Measurements from ENCODE around the gene CTTNBP2NL.

DNA sequence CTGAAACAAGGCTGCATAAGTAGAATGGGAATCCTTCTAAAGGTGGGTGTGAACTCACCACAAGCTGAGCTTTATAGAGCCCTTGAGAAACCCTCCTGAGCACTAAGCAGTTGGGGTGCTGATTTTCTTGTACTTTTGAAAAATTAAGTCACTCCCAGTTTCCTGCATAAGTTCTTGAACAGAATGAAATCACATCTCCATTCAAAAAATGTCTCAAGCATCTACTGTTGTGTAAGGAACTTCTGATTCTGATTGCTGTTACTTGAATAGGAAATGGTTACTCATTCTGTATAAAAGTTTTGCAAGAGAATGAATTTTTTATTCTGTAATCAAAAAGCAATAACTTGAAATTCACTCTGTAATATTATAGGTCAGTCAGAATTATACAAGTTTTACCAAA, 61.9 kb downstream of the CTTNBP2NL start:
- TF ChIP-seq, protein P1, sequence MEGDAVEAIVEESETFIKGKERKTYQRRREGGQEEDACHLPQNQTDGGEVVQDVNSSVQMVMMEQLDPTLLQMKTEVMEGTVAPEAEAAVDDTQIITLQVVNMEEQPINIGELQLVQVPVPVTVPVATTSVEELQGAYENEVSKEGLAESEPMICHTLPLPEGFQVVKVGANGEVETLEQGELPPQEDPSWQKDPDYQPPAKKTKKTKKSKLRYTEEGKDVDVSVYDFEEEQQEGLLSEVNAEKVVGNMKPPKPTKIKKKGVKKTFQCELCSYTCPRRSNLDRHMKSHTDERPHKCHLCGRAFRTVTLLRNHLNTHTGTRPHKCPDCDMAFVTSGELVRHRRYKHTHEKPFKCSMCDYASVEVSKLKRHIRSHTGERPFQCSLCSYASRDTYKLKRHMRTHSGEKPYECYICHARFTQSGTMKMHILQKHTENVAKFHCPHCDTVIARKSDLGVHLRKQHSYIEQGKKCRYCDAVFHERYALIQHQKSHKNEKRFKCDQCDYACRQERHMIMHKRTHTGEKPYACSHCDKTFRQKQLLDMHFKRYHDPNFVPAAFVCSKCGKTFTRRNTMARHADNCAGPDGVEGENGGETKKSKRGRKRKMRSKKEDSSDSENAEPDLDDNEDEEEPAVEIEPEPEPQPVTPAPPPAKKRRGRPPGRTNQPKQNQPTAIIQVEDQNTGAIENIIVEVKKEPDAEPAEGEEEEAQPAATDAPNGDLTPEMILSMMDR (IDR thresholded peaks at IDR 0.05; ENCODE audit: poor library complexity), result no peak
- no peak for TF ChIP-seq EZH2 (IDR thresholded peaks at IDR 0.05; ENCODE audit: borderline replicate concordance)
